ENCODE results near the gene NSMF. TPM values are rescaled to one million over a fixed set of nuclear protein-coding genes. Genes with fewer than 3 reads are reported as not detected.
"Not testable (repeated sequence)": the region's sequence is repeated elsewhere in the genome, so short reads cannot be mapped to it uniquely, and the experiment has no call there.

Gene NSMF
- polyA plus RNA-seq, 1 donor: 33.4 TPM

GRCh38 chr9:137450539-137451222, 8.5 kb downstream of the NSMF start:
- peaks cover 18% of the 10 kb centered on the region for H3K36me3 ChIP-seq (ENCODE audit: control insufficient read depth, insufficient read depth, low read length)
- not testable (repeated sequence) for H3K4me3 ChIP-seq (ENCODE audit: low read length); H3K9me3 ChIP-seq (ENCODE audit: control insufficient read depth, low read depth, low read length); DNase-seq; H3K27ac ChIP-seq (ENCODE audit: low read length); H3K27me3 ChIP-seq (ENCODE audit: control insufficient read depth, insufficient read depth, low read length)
- H3K4me1 ChIP-seq (ENCODE audit: control insufficient read depth, insufficient read depth, low read length): peaks cover 19% of the 10 kb centered on the region
- no CpG with 5 or more reads among the region's 24 CpGs for WGBS (ENCODE audit: insufficient coverage, low lambda C conversion rate)

GRCh38 chr9:137449931-137450538, 9.1 kb downstream of the NSMF start:
- Histone ChIP-seq H3K4me3 (ENCODE audit: low read length) (no peak overlapping the region), H3K36me3 (ENCODE audit: control insufficient read depth, insufficient read depth, low read length) (peaks cover 14% of the 10 kb centered on the region), H3K27me3 (ENCODE audit: control insufficient read depth, insufficient read depth, low read length) (no peaks in the 10 kb centered on the region), H3K4me1 (ENCODE audit: control insufficient read depth, insufficient read depth, low read length) (peaks cover 23% of the 10 kb centered on the region), H3K9me3 (ENCODE audit: control insufficient read depth, low read depth, low read length) (peaks cover 8% of the 10 kb centered on the region), H3K27ac (ENCODE audit: low read length) (no peak overlapping the region)
- WGBS (ENCODE audit: insufficient coverage, low lambda C conversion rate): no CpG with 5 or more reads among the region's 18 CpGs
- no peak for DNase-seq

- no CpG with 5 or more reads among the region's 36 CpGs for WGBS (ENCODE audit: insufficient coverage, low lambda C conversion rate)
- DNase-seq: no peak
- no peak overlapping the region for H3K27ac ChIP-seq (ENCODE audit: low read length)
Measured at GRCh38 chr9:137449081-137449844, 9.9 kb downstream of the NSMF start.

GRCh38 chr9:137448602-137448962, 10.6 kb downstream of the NSMF start:
- no peak for DNase-seq
- WGBS (ENCODE audit: insufficient coverage, low lambda C conversion rate): no CpG with 5 or more reads among the region's 16 CpGs

More at GRCh38 chr9:137449081-137449844, 9.9 kb downstream of the NSMF start:
- no peaks in the 10 kb centered on the region for H3K27me3 ChIP-seq (ENCODE audit: control insufficient read depth, insufficient read depth, low read length)
- peaks cover 14% of the 10 kb centered on the region for H3K36me3 ChIP-seq (ENCODE audit: control insufficient read depth, insufficient read depth, low read length)
- no peak overlapping the region for H3K4me3 ChIP-seq (ENCODE audit: low read length)
- peaks cover 17% of the 10 kb centered on the region for H3K4me1 ChIP-seq (ENCODE audit: control insufficient read depth, insufficient read depth, low read length)
- peaks cover 3% of the 10 kb centered on the region for H3K9me3 ChIP-seq (ENCODE audit: control insufficient read depth, low read depth, low read length)

GRCh38 chr9:137447722-137448601, 11.2 kb downstream of the NSMF start:
- Histone ChIP-seq H3K9me3 (ENCODE audit: control insufficient read depth, low read depth, low read length) (no peaks in the 10 kb centered on the region), H3K4me1 (ENCODE audit: control insufficient read depth, insufficient read depth, low read length) (peaks cover 14% of the 10 kb centered on the region), H3K4me3 (ENCODE audit: low read length) (no peak overlapping the region), H3K27ac (ENCODE audit: low read length) (no peak overlapping the region), H3K27me3 (ENCODE audit: control insufficient read depth, insufficient read depth, low read length) (no peaks in the 10 kb centered on the region), H3K36me3 (ENCODE audit: control insufficient read depth, insufficient read depth, low read length) (peaks cover 13% of the 10 kb centered on the region)
- no CpG with 5 or more reads among the region's 27 CpGs for WGBS (ENCODE audit: insufficient coverage, low lambda C conversion rate)
- no peak for DNase-seq

More at GRCh38 chr9:137448602-137448962, 10.6 kb downstream of the NSMF start:
- Histone ChIP-seq H3K9me3 (ENCODE audit: control insufficient read depth, low read depth, low read length) (peaks cover 2% of the 10 kb centered on the region), H3K27me3 (ENCODE audit: control insufficient read depth, insufficient read depth, low read length) (no peaks in the 10 kb centered on the region), H3K4me3 (ENCODE audit: low read length) (no peak overlapping the region), H3K27ac (ENCODE audit: low read length) (no peak overlapping the region), H3K4me1 (ENCODE audit: control insufficient read depth, insufficient read depth, low read length) (peaks cover 16% of the 10 kb centered on the region), H3K36me3 (ENCODE audit: control insufficient read depth, insufficient read depth, low read length) (peaks cover 14% of the 10 kb centered on the region)

- H3K36me3 ChIP-seq (ENCODE audit: control insufficient read depth, insufficient read depth, low read length): peaks cover 7% of the 10 kb centered on the region
- H3K27ac ChIP-seq (ENCODE audit: low read length): no peak overlapping the region
- no CpG with 5 or more reads among the region's 21 CpGs for WGBS (ENCODE audit: insufficient coverage, low lambda C conversion rate)
- no peaks in the 10 kb centered on the region for H3K27me3 ChIP-seq (ENCODE audit: control insufficient read depth, insufficient read depth, low read length)
- no peak for DNase-seq
- H3K9me3 ChIP-seq (ENCODE audit: control insufficient read depth, low read depth, low read length): no peaks in the 10 kb centered on the region
- H3K4me1 ChIP-seq (ENCODE audit: control insufficient read depth, insufficient read depth, low read length): peaks cover 18% of the 10 kb centered on the region
- no peak overlapping the region for H3K4me3 ChIP-seq (ENCODE audit: low read length)
Measured at GRCh38 chr9:137446851-137447471, 12.2 kb downstream of the NSMF start.

- no peak overlapping the region for H3K4me3 ChIP-seq (ENCODE audit: low read length)
- H3K4me1 ChIP-seq (ENCODE audit: control insufficient read depth, insufficient read depth, low read length): peaks cover 19% of the 10 kb centered on the region
- H3K36me3 ChIP-seq (ENCODE audit: control insufficient read depth, insufficient read depth, low read length): peaks cover 7% of the 10 kb centered on the region
- no peaks in the 10 kb centered on the region for H3K9me3 ChIP-seq (ENCODE audit: control insufficient read depth, low read depth, low read length)
- H3K27me3 ChIP-seq (ENCODE audit: control insufficient read depth, insufficient read depth, low read length): no peaks in the 10 kb centered on the region
- no CpG with 5 or more reads among the region's 19 CpGs for WGBS (ENCODE audit: insufficient coverage, low lambda C conversion rate)
- peak in 1 of 2 donors; percentile 60 for DNase-seq
- H3K27ac ChIP-seq (ENCODE audit: low read length): no peak overlapping the region
Measured at GRCh38 chr9:137445930-137446431, 13.2 kb downstream of the NSMF start.

- Histone ChIP-seq H3K9me3 (ENCODE audit: control insufficient read depth, low read depth, low read length) (no peaks in the 10 kb centered on the region), H3K4me1 (ENCODE audit: control insufficient read depth, insufficient read depth, low read length) (peaks cover 19% of the 10 kb centered on the region), H3K4me3 (ENCODE audit: low read length) (no peak overlapping the region), H3K27ac (ENCODE audit: low read length) (no peak overlapping the region), H3K27me3 (ENCODE audit: control insufficient read depth, insufficient read depth, low read length) (no peaks in the 10 kb centered on the region), H3K36me3 (ENCODE audit: control insufficient read depth, insufficient read depth, low read length) (peaks cover 7% of the 10 kb centered on the region)
- DNase-seq: peak; percentile 84 to 88
- no CpG with 5 or more reads among the region's 14 CpGs for WGBS (ENCODE audit: insufficient coverage, low lambda C conversion rate)
Measured at GRCh38 chr9:137445275-137445807, 13.8 kb downstream of the NSMF start.

GRCh38 chr9:137444106-137444790, 14.9 kb downstream of the NSMF start:
- Histone ChIP-seq H3K36me3 (ENCODE audit: control insufficient read depth, insufficient read depth, low read length) (peaks cover 3% of the 10 kb centered on the region), H3K27ac (ENCODE audit: low read length) (no peak overlapping the region), H3K9me3 (ENCODE audit: control insufficient read depth, low read depth, low read length) (no peaks in the 10 kb centered on the region), H3K4me1 (ENCODE audit: control insufficient read depth, insufficient read depth, low read length) (peaks cover 19% of the 10 kb centered on the region), H3K4me3 (ENCODE audit: low read length) (no peak overlapping the region), H3K27me3 (ENCODE audit: control insufficient read depth, insufficient read depth, low read length) (no peaks in the 10 kb centered on the region)
- no peak for DNase-seq
- WGBS (ENCODE audit: insufficient coverage, low lambda C conversion rate): no CpG with 5 or more reads among the region's 14 CpGs

Measured in large intestine (tissue), 3 donors.